Panc1 (cell line): ENCODE results near the gene ZFTA. TPM values are rescaled to one million over a fixed set of nuclear protein-coding genes. Genes with fewer than 3 reads are reported as not detected.

ENCODE experiments used
- ATAC-seq: fragments of 200-7000 bp; cut with Tn5 transposase; 2 replicates; pipeline ENCODE4 v1.9.1; 2020; ENCODE audit warnings: mild to moderate bottlenecking, moderate library complexity
- BruUV-seq: library from RNA; stranded (reverse); fragments of 400-500 nt; replicated peaks from 2 replicates; lab custom pipeline; 2021; lab: Mats Ljungman, UMichigan
- CTCF ChIA-PET: fragments of 300-600 bp; sonication (Branson Sonifier 250); formaldehyde crosslinking; loops from one replicate; lab custom pipeline; 2022; ENCODE audit warnings: antibody characterized with exemption; lab: Charles Lee
- POLR2A ChIA-PET: fragments of 300-600 bp; sonication (Branson Sonifier 250); formaldehyde crosslinking; loops from one replicate; lab custom pipeline; 2022; ENCODE audit warnings: antibody characterized with exemption; lab: Charles Lee
- DNase-seq: peaks from one replicate; pipeline ENCODE4 v3.0.0-alpha.2; 2010; ENCODE audit warnings: low read depth, low spot score
- H3K27ac ChIP-seq: 2 replicates; pipeline ENCODE4 v1.5.1; 2011; ENCODE audit warnings: mild to moderate bottlenecking, low read length, inconsistent platforms
- H3K27me3 ChIP-seq: fragments of 200-500 bp; sonication (Bioruptor generic); 2 replicates; pipeline ENCODE4 v1.6.0; 2014; ENCODE audit warnings: low read length, inconsistent platforms; ENCODE audit not compliant: control insufficient read depth, insufficient read depth
- H3K36me3 ChIP-seq: fragments of 200-500 bp; sonication (Bioruptor generic); 2 replicates; pipeline ENCODE4 v1.5.1; 2014; ENCODE audit warnings: inconsistent platforms, mild to moderate bottlenecking, low read length, moderate library complexity; ENCODE audit not compliant: control insufficient read depth, insufficient read depth
- H3K4me1 ChIP-seq: 2 replicates; pipeline ENCODE4 v1.5.1; 2011; ENCODE audit warnings: inconsistent platforms, mild to moderate bottlenecking, low read length, moderate library complexity; ENCODE audit not compliant: control insufficient read depth, insufficient read depth
- H3K4me3 ChIP-seq, 2 experiments: 2 replicates each; pipeline ENCODE4 v1.5.1; 2011 to 2012; ENCODE audit warnings: low read depth in 2 of 2, low read length in 2 of 2, mild to moderate bottlenecking in 2 of 2, inconsistent platforms in 1 of 2, moderate library complexity in 1 of 2
- H3K9me3 ChIP-seq: fragments of 200-500 bp; sonication (Bioruptor generic); 2 replicates; pipeline ENCODE4 v1.5.1; 2014; ENCODE audit warnings: low read depth, mild to moderate bottlenecking, inconsistent platforms, low read length, moderate library complexity; ENCODE audit not compliant: control insufficient read depth, insufficient read depth
- CTCF ChIP-seq: fragments of 450-650 bp; IDR thresholded peaks from 2 replicates; pipeline ENCODE4 v1.5.1; 2017; ENCODE audit warnings: mild to moderate bottlenecking
- POLR2AphosphoS5 ChIP-seq: IDR thresholded peaks from 2 replicates; pipeline ENCODE4 v1.6.1; 2012; ENCODE audit warnings: mild to moderate bottlenecking, low read depth, low read length, moderate library complexity
- REST ChIP-seq, 2 experiments: IDR thresholded peaks; 2 replicates each; pipeline ENCODE4 v1.6.1; 2011 to 2012; ENCODE audit warnings: low read depth in 2 of 2, control low read depth in 1 of 2, low read length in 1 of 2, mild to moderate bottlenecking in 1 of 2, moderate library complexity in 1 of 2; ENCODE audit not compliant: insufficient read depth in 1 of 2
- SIN3A ChIP-seq: IDR thresholded peaks from 2 replicates; pipeline ENCODE4 v1.6.1; 2012; ENCODE audit warnings: low read depth, mild to moderate bottlenecking, low read length, moderate library complexity, borderline replicate concordance; ENCODE audit not compliant: insufficient read depth
- TCF7L2 ChIP-seq: IDR thresholded peaks from 2 replicates; pipeline ENCODE4 v1.6.1; 2011; ENCODE audit warnings: mild to moderate bottlenecking, low read depth, low read length, inconsistent platforms
- in situ Hi-C: cut with HindIII; loops from 2 replicates; pipeline ENCODE4 v1.10.0; 2016; ENCODE audit warnings: low sequenced_read_pairs, low pct_unique_long_range_greater_than_20kb
- intact Hi-C: fragments of 100-400 bp; cut with micrococcal nuclease; formaldehyde crosslinking; loops from one replicate; pipeline ENCODE4 v1.10.0; 2022; ENCODE audit not compliant: unreplicated experiment
- total RNA-seq: library from RNA; stranded (reverse); gene quantifications from one replicate; pipeline ENCODE4 v1.2.1, GENCODE V29; 2021; ENCODE audit not compliant: unreplicated experiment

ZFTA gene
- total RNA-seq, 1 experiment from 2014 or later = 16.1 TPM

GRCh38 chr11:63765688-63766241 is 2.8 kb downstream of the ZFTA start:
- intact Hi-C loops (loop anchor here (10.0 kb wide), 1 partner anchor 69 kb away; the partner anchor contains the start of gene MARK2), in situ Hi-C loops (no loop called here)
- Histone ChIP-seq H3K27me3 (no peaks in the 10 kb centered on the region), H3K4me1 (peaks cover 15% of the 10 kb centered on the region), H3K4me3 (no peak overlapping the region), H3K9me3 (no peaks in the 10 kb centered on the region), H3K36me3 (peaks cover 4% of the 10 kb centered on the region; the same call in 1 of the 2 replicates), H3K27ac (no peak overlapping the region)
- ChIA-PET POLR2A (no interaction called here), CTCF (interaction anchor here (0.7 kb wide), 1 partner anchor 90 kb away, joined by 4 read pairs; no protein-coding TSS in a partner anchor)
- DNase-seq (no peak), ATAC-seq (no peak)
- BruUV-seq = TSS peak; percentile 45
- TF ChIP-seq POLR2AphosphoS5 (no peak), CTCF (no peak), REST (IDR thresholded peaks at IDR 0.05; ENCODE audit: insufficient read depth in 1 of 2, low read depth in 2 of 2, low read length in 1 of 2) (no peak), TCF7L2 (no peak)

- Histone ChIP-seq H3K4me3 (no peak overlapping the region), H3K4me1 (peaks cover 11% of the 10 kb centered on the region), H3K9me3 (no peaks in the 10 kb centered on the region), H3K36me3 (peaks cover 7% of the 10 kb centered on the region; the same call in 1 of the 2 replicates), H3K27ac (no peak overlapping the region), H3K27me3 (no peaks in the 10 kb centered on the region)
- ChIA-PET CTCF (interaction anchor here (0.6 kb wide), 1 partner anchor 36 kb away, joined by 3 read pairs; no protein-coding TSS in a partner anchor), POLR2A (no interaction called here)
- TF ChIP-seq POLR2AphosphoS5 (no peak), REST (IDR thresholded peaks at IDR 0.05; ENCODE audit: insufficient read depth in 1 of 2, low read depth in 2 of 2, low read length in 1 of 2) (no peak), CTCF (no peak), TCF7L2 (no peak), SIN3A (no peak)
- no peak for ATAC-seq
- intact Hi-C loops (loop anchor here (10.0 kb wide), 1 partner anchor 70 kb away; the partner anchor contains the start of gene MARK2), in situ Hi-C loops (no loop called here)
- no TSS peak for BruUV-seq
- DNase-seq = no peak
Observed at GRCh38 chr11:63764679-63765647, 3.6 kb downstream of the ZFTA start.
